ENCODE measurements around the gene RND1.

- no peak for TF ChIP-seq CTCF (IDR thresholded peaks at IDR 0.05; ENCODE audit: insufficient read depth, low read depth, low read length)
- TF ChIP-seq EZH2 (IDR thresholded peaks at IDR 0.05; ENCODE audit: insufficient read depth, low read length) = no peak
These were observed 8.2 kb downstream of the RND1 start for GRCh38 chr12:48857278-48857994.

All from astrocyte (in vitro differentiated cells and primary cell).